Ramos (cell line): Measurements from ENCODE around the gene ABCB4.
"Not testable (repeated sequence)": the region's sequence is repeated elsewhere in the genome, so short reads cannot be mapped to it uniquely, and the experiment has no call there.

Experiments
- in situ Hi-C: fragments of 300-500 bp; cut with MboI; formaldehyde crosslinking; loops from one replicate; pipeline ENCODE4 v1.14.3; 2022; ENCODE audit warnings: low sequenced_read_pairs; ENCODE audit not compliant: unreplicated experiment

The ABCB4 gene

DNA sequence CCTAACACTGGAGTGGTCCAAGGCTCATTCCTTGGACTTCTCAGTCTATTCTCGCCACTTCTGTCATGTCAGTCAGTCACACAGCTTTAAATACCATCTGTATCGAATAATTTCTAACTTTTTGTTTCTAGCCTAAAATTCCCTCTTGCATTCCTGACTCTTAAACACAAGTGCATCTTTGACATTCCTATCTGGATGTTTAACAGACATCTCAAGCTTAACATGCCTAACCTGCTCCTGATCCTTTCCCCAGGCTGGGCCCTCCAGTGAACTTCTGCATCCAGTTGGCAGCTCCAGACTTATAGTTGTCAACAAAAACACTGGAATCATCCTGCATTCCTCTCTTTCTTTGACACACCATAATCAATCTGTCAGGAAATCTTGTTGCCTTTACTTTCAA is 4.5 kb upstream of the ABCB4 start:
- in situ Hi-C loops: no loop called here

GRCh38 chr7:87476179-87476557 is 688 bp upstream of the ABCB4 start:
- in situ Hi-C loops: no loop called here

GRCh38 chr7:87474533-87475358 is 734 bp downstream of the ABCB4 start:
- in situ Hi-C loops: no loop called here

GRCh38 chr7:87473986-87474385 is 1.5 kb downstream of the ABCB4 start:
- in situ Hi-C loops: no loop called here

DNA sequence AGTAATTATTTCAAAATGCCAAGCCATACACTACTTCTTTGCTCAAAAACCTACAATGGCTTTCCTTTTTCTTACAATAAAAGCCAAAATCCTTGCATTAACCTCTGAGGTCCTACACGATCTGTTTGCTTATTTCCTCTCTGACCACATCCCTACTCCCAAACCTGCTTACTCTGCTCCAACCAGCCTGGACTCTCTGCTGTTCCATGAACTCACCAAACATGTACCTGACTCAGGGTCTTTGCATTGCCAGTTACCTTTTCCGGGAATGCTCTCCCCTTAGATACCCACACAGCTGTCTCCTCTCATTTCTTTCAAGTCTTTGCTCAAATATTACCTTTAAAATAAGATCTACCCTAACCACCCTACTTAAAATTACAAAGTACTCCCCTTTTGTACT is 2.3 kb downstream of the ABCB4 start:
- in situ Hi-C loops: no loop called here

DNA sequence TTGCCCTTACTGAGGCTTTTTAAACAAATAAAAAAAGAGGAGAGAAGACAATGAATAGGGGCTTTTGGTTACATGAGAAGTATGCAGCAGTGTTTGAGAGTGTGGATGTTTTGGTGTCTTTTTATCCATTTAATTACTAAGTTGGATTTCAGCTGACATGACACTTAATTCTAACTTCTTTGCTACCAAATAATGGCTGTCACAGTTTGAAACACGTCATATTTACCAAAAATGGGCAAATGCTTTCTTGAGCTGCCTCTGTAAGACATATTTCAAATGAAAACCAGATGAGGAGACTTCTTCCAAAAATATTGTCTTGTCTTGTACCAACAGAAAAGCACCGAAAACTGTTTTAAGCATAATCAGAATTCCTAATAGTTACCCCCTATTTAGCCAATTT is 4.0 kb downstream of the ABCB4 start:
- in situ Hi-C loops: no loop called here

- in situ Hi-C loops: not testable (repeated sequence)
These were observed 6.3 kb downstream of the ABCB4 start for GRCh38 chr7:87469204-87469603.

- in situ Hi-C loops: not testable (repeated sequence)
These were observed 10.0 kb downstream of the ABCB4 start for GRCh38 chr7:87465534-87465880.

DNA sequence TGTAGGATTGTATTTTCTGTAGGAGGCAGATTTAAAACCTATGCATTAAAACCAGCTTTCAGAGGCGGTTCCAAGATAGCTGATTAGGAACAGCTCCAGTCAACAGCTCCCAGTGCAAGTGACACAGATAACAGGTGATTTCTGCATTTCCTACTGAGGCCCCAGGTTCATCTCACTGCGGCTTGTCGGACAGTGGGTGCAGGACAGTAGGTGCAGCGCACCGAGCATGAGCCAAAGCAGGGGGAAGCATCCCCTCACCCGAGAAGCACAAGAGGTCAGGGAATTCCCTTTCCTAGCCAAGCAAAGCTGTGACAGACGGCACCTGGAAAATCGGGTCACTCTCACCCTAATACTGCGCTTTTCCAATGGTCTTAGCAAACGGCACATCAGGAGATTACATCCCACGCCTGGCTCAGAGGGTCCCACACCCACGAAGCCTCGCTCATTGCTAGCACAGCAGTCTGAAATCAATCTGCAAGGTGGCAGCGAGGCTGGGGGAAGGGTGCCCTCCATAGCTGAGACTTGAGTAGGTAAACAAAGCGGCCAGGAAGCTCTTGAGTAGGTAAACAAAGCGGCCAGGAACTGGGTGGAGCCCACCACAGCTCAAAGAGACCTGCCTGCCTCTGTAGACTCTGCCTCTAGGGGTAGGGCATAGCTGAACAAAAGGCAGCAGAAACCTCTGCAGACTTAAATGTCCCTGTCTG is 10.5 kb downstream of the ABCB4 start:
- in situ Hi-C loops: not testable (repeated sequence)

GRCh38 chr7:87463982-87464381 is 11.5 kb downstream of the ABCB4 start:
- in situ Hi-C loops: no loop called here

DNA sequence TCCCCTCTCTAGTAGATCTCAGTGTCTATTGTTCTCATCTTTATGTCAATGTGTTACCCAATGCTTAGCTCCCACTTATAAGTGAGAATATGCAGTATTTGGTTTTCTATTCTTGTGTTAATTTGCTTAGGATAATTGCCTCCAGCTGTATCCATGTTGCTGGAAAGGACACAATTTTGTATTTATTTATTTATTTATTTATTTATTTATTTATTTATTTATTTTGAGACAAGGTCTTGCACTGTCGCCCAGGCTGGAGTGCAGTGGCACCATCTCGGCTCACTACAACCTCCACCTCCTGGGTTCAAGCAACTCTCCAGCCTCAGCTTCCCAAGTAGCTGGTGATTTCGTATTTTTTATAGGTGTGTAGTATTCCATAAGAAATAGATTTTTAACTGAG is 15.0 kb downstream of the ABCB4 start:
- in situ Hi-C loops: not testable (repeated sequence)

GRCh38 chr7:87459941-87460340 is 15.5 kb downstream of the ABCB4 start:
- in situ Hi-C loops: no loop called here

DNA sequence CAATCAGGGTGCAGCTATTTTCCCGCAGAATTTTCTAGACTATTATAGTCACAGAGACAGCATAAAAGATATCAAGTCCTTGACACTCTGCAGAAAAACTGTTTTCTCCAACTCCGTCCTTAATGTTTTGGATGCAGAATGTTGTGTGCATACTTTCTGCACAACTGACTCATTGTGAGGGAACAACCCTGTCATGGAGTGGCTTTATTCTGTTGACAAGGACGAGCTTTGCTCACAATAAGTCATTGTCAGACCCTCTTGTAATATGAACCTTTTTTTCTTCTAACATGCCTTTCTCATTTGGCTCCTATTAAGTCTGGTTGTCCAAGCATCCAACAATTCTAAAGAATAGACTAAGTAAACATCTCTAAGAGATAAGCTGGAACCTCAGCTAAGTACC is 17.3 kb downstream of the ABCB4 start:
- in situ Hi-C loops: no loop called here

- in situ Hi-C loops: no loop called here
These were observed 19.2 kb downstream of the ABCB4 start for GRCh38 chr7:87456247-87456646.

- in situ Hi-C loops: no loop called here
These were observed 23.2 kb downstream of the ABCB4 start for GRCh38 chr7:87452279-87452678.

DNA sequence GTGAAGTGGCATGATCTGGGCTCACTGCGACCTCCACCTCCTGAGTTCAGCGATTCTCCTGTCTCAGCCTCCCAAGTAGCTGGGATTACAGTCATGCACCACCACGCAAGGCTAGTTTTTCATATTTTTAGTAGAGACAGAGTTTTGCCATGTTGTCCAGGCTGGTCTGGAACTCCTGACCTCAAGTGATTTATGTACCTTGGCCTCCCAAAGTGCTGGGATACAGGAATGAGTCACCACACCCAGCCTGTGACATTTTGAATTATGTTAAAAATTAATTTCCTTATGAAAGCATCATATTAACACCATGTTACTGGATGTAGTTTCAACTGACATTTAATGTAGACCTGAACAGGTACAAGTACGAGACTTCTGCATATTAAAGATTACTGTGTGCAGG is 24.3 kb downstream of the ABCB4 start:
- in situ Hi-C loops: no loop called here

GRCh38 chr7:87450706-87451105 is 24.8 kb downstream of the ABCB4 start:
- in situ Hi-C loops: no loop called here

GRCh38 chr7:87448388-87448787 is 27.1 kb downstream of the ABCB4 start:
- in situ Hi-C loops: no loop called here

GRCh38 chr7:87447116-87447635 is 28.3 kb downstream of the ABCB4 start:
- in situ Hi-C loops: no loop called here

GRCh38 chr7:87445897-87446296 is 29.6 kb downstream of the ABCB4 start:
- in situ Hi-C loops: no loop called here

GRCh38 chr7:87435546-87435945 is 39.9 kb downstream of the ABCB4 start:
- in situ Hi-C loops: no loop called here

DNA sequence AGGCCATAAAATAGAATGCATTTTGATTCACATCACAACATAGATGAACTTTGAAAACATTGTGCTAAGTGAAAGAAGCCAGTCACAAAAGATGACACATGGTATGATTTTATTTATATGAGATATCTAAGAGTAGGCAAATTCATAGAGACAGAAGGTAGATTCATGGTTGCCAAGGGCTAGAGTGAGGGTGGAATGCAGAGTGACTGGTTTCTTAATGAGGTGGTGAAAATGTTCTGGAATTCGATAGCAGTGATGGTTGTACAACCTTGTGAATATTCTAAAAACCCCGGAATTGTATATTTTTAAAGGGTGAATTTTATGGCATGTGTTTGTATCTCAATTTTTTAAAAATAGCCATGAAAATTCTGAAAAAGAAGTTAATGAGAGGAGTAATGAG is 42.9 kb downstream of the ABCB4 start:
- in situ Hi-C loops: no loop called here
